Vagina (tissue), 2 donors: ENCODE measurements around the gene PDE11A.

Experiments
- POLR2A ChIP-seq, 2 donors: fragments of 450-650 bp; IDR thresholded peaks; one replicate each; pipeline ENCODE4 v1.6.1; 2017; ENCODE audit warnings: antibody characterized with exemption in 2 of 2, mild to moderate bottlenecking in 2 of 2, moderate library complexity in 2 of 2
- TF ChIP-seq, protein P1 (sequence below), 3 experiments: fragments of 450-650 bp in 2 of 3; fragments of 200-600 bp in 1 of 3; sonication (generic) in 1 of 3; IDR thresholded peaks; one replicate each; pipeline ENCODE4 v1.5.1; 2017 to 2019; ENCODE audit warnings: antibody characterized with exemption in 3 of 3, mild to moderate bottlenecking in 2 of 3, moderate library complexity in 2 of 3

- TF ChIP-seq POLR2A (IDR thresholded peaks at IDR 0.05): no peak
- TF ChIP-seq, protein P1, sequence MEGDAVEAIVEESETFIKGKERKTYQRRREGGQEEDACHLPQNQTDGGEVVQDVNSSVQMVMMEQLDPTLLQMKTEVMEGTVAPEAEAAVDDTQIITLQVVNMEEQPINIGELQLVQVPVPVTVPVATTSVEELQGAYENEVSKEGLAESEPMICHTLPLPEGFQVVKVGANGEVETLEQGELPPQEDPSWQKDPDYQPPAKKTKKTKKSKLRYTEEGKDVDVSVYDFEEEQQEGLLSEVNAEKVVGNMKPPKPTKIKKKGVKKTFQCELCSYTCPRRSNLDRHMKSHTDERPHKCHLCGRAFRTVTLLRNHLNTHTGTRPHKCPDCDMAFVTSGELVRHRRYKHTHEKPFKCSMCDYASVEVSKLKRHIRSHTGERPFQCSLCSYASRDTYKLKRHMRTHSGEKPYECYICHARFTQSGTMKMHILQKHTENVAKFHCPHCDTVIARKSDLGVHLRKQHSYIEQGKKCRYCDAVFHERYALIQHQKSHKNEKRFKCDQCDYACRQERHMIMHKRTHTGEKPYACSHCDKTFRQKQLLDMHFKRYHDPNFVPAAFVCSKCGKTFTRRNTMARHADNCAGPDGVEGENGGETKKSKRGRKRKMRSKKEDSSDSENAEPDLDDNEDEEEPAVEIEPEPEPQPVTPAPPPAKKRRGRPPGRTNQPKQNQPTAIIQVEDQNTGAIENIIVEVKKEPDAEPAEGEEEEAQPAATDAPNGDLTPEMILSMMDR (IDR thresholded peaks at IDR 0.05): no peak
Observed at GRCh38 chr2:177710889-177711288, 361.7 kb downstream of the PDE11A start.
